GM12864 (cell line): ENCODE results near the gene ARID3A.
A peak's percentile ranks its signal among the peaks of the same experiment; 100 is the strongest.

Source experiments
- DNase-seq: peaks from one replicate; pipeline ENCODE4 v3.0.0-alpha.2; 2011; ENCODE audit warnings: low read depth
- H3K4me3 ChIP-seq: 2 replicates; pipeline ENCODE4 v1.5.1; 2011; ENCODE audit warnings: mild to moderate bottlenecking, low read depth, low read length, control low read depth
- TF ChIP-seq, protein P1 (sequence below): IDR thresholded peaks from 2 replicates; pipeline ENCODE4 v1.5.1; 2011; ENCODE audit warnings: low read depth, mild to moderate bottlenecking, moderate library complexity, low read length, control low read depth, inconsistent platforms; ENCODE audit errors: missing control alignments

ARID3A gene

GRCh38 chr19:1014161-1015060 lies 88.6 kb downstream of the ARID3A start:
- DNase-seq, result no peak
- TF ChIP-seq, protein P1, sequence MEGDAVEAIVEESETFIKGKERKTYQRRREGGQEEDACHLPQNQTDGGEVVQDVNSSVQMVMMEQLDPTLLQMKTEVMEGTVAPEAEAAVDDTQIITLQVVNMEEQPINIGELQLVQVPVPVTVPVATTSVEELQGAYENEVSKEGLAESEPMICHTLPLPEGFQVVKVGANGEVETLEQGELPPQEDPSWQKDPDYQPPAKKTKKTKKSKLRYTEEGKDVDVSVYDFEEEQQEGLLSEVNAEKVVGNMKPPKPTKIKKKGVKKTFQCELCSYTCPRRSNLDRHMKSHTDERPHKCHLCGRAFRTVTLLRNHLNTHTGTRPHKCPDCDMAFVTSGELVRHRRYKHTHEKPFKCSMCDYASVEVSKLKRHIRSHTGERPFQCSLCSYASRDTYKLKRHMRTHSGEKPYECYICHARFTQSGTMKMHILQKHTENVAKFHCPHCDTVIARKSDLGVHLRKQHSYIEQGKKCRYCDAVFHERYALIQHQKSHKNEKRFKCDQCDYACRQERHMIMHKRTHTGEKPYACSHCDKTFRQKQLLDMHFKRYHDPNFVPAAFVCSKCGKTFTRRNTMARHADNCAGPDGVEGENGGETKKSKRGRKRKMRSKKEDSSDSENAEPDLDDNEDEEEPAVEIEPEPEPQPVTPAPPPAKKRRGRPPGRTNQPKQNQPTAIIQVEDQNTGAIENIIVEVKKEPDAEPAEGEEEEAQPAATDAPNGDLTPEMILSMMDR, result no peak
- no peak overlapping the region for H3K4me3 ChIP-seq

DNA sequence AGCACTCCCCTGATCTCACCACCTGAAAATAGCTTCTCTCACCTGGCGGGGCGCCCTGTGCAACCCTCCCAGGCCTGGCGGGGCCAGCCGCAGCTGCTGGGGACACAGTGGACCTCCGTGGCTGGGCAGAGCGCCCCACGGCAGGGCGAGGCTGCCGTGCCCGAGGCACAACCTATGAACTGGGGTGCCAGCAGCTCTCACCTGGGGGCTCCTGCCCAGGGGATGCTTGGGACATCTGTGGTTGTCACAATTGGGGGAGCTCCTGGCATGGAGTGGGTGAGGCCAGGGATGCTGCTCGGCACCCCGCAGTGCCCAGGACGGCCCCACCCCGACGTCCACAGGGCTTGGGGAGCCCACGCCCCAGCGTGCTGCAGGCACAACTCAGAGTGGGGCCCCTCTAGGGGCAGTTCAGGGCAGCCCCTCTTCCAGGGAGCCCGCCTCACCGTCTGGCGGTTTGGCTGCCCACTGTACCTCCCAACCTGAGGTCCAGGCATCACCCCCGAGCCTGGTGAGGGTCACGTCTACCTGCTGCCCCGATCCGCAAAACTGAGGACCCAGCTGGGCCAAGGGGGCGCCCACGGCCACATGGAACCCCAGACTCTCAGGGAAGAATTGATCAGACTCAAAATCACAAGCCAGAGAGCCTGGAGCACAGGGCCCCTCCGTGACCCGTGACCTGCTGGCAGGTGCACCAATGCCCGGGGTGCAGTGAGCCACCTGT lies 89.4 kb downstream of the ARID3A start:
- H3K4me3 ChIP-seq, result no peak overlapping the region
- no peak for DNase-seq
- TF ChIP-seq, protein P1, result no peak

DNA sequence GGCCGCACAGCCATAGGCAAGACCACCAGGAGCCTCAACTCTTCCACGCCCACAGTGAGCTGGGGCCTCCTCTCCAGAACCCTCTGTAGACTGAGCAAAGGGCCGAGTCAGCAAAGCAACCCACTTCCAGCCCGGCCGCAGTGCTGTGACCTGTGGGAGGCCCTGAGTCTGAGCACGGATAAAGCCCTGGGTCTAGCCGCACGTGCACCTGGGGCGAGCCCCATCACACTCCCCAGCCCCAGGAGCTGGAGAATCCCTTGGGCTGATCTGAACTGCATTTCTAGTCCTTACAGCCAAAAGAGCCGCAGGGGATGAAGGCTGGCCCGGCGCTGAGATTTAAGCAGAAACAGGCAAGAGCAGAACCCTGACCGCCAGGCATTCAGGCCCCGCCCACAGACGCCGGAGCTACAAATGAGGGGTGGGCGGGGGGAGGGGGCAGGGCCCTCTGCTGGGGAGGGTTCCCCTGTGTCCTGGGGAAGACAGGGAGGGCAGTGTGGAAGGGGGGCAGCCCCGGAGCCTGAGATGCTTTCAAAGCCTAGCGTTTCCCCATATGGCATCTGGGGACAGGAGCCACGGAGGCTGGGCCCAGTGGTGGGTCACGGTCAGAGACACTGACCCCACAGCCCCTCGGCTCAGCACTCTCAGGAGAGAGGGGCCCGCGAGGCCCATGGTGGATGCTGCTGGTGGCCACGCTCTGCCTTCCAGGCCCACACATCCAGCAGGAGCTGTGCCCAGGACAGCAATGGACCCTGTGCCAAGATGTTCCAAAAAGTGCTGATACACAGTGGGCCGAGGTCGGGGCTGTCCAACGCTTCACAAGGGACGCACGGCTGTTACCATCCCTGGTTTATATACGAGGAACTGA lies 90.2 kb downstream of the ARID3A start:
- no peak for DNase-seq
- TF ChIP-seq, protein P1, result no peak
- no peak overlapping the region for H3K4me3 ChIP-seq

DNA sequence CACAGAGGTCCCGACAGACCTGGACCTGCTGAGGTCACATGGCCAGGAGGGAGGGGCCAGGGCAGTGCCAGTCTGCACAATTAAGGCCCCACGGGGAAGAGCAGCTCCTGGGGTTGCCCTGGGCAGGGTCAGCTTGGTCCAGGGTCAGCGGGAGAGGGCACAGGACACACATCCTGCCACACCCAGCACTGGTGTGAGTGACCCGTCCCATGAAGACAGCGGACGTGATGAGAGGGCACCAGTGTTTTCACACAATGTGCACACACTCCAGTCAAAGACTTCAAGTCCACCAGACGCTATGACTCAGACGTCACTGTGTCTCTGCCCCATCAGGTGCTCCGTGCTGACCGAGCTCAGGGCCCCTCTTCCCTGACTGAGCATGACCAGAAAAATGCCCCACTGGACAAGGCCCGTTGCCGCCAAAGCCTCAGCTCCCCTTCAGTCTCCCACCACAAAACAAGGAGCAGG lies 90.8 kb downstream of the ARID3A start:
- DNase-seq, result no peak
- TF ChIP-seq, protein P1, result no peak
- H3K4me3 ChIP-seq, result peak overlapping the region; percentile 91

GRCh38 chr19:1017115-1017905 lies 91.5 kb downstream of the ARID3A start:
- peak overlapping the region; percentile 91 for H3K4me3 ChIP-seq
- TF ChIP-seq, protein P1, result no peak
- no peak for DNase-seq

GRCh38 chr19:1017906-1018305 lies 92.1 kb downstream of the ARID3A start:
- TF ChIP-seq, protein P1, result no peak
- peak overlapping the region; percentile 91 for H3K4me3 ChIP-seq
- DNase-seq, result no peak
